IMR-90 (cell line): Measurements from ENCODE around the gene IER5L. TPM values are rescaled to one million over a fixed set of nuclear protein-coding genes. Genes with fewer than 3 reads are reported as not detected.
"Not testable (repeated sequence)": the region's sequence is repeated elsewhere in the genome, so short reads cannot be mapped to it uniquely, and the experiment has no call there.

ENCODE experiments used
- ATAC-seq: fragments of 200-7000 bp; cut with Tn5 transposase; 2 replicates; pipeline ENCODE4 v1.9.1; 2020; ENCODE audit warnings: low read depth, mild to moderate bottlenecking, moderate library complexity
- BruUV-seq: library from RNA; stranded (reverse); fragments of 400-500 nt; replicated peaks from 2 replicates; lab custom pipeline; 2021; lab: Mats Ljungman, UMichigan
- CTCF ChIA-PET: fragments of 300-600 bp; formaldehyde crosslinking; extraction: SDS; loops from one replicate; lab custom pipeline; 2021; ENCODE audit warnings: antibody characterized with exemption; lab: Yijun Ruan, JAX
- POLR2A ChIA-PET: fragments of 300-600 bp; sonication (Branson Sonifier 250); formaldehyde crosslinking; loops from one replicate; lab custom pipeline; 2022; ENCODE audit warnings: antibody characterized with exemption; ENCODE audit not compliant: unreplicated experiment; lab: Charles Lee
- DNase-seq: peaks from one replicate; pipeline ENCODE4 v3.0.0; 2013
- H2AFZ ChIP-seq: replicated peaks from 2 replicates; pipeline ENCODE3; 2013; ENCODE audit warnings: low read length, mild to moderate bottlenecking; ENCODE audit not compliant: poor library complexity
- H2AK5ac ChIP-seq: 2 replicates; pipeline ENCODE4 v1.6.1; 2013; ENCODE audit warnings: low read depth, low read length, inconsistent platforms
- H2AK9ac ChIP-seq: replicated peaks from 2 replicates; pipeline ENCODE3; 2013; ENCODE audit warnings: mild to moderate bottlenecking, low read depth, low read length, moderate library complexity; ENCODE audit not compliant: poor library complexity
- H2BK120ac ChIP-seq: 2 replicates; pipeline ENCODE4 v1.6.1; 2013; ENCODE audit warnings: low read depth, low read length, inconsistent platforms
- H2BK15ac ChIP-seq: 3 replicates; pipeline ENCODE4 v1.6.1; 2013; ENCODE audit warnings: low read depth, low read length, inconsistent platforms
- H2BK20ac ChIP-seq: 2 replicates; pipeline ENCODE4 v1.6.1; 2013; ENCODE audit warnings: low read depth, mild to moderate bottlenecking, inconsistent platforms, low read length, moderate library complexity
- H2BK5ac ChIP-seq: 2 replicates; pipeline ENCODE4 v1.6.1; 2013; ENCODE audit warnings: mild to moderate bottlenecking, low read depth, low read length, inconsistent platforms; ENCODE audit not compliant: poor library complexity, severe bottlenecking
- H3K14ac ChIP-seq: replicated peaks from 2 replicates; pipeline ENCODE4 v1.6.1; 2013; ENCODE audit warnings: low read depth, low read length, inconsistent platforms
- H3K18ac ChIP-seq: 2 replicates; pipeline ENCODE4 v1.6.1; 2013; ENCODE audit warnings: low read depth, low read length, control low read depth
- H3K23ac ChIP-seq: 2 replicates; pipeline ENCODE4 v1.6.1; 2013; ENCODE audit warnings: low read depth, low read length, inconsistent platforms
- H3K27ac ChIP-seq: 2 replicates; pipeline ENCODE4 v1.5.1; 2013; ENCODE audit warnings: mild to moderate bottlenecking, control low read depth, low read length; ENCODE audit not compliant: insufficient read depth
- H3K27me3 ChIP-seq: 2 replicates; pipeline ENCODE4 v1.6.1; 2013; ENCODE audit warnings: low read length; ENCODE audit not compliant: control insufficient read depth, insufficient read depth
- H3K36me3 ChIP-seq: 2 replicates; pipeline ENCODE4 v1.6.1; 2013; ENCODE audit warnings: low read length, mixed read lengths; ENCODE audit not compliant: control insufficient read depth, insufficient read depth
- H3K4ac ChIP-seq: 2 replicates; pipeline ENCODE4 v1.6.1; 2013; ENCODE audit warnings: low read depth, low read length, inconsistent platforms
- H3K4me1 ChIP-seq: 2 replicates; pipeline ENCODE4 v1.6.1; 2013; ENCODE audit warnings: low read length, mixed read lengths; ENCODE audit not compliant: control insufficient read depth, insufficient read depth
- H3K4me2 ChIP-seq: 2 replicates; pipeline ENCODE4 v1.6.1; 2013; ENCODE audit warnings: low read depth, mild to moderate bottlenecking, control low read depth, low read length, moderate library complexity
- H3K4me3 ChIP-seq: 2 replicates; pipeline ENCODE4 v1.5.1; 2013; ENCODE audit warnings: low read depth, mild to moderate bottlenecking, control low read depth, low read length, moderate library complexity; ENCODE audit not compliant: insufficient read depth
- H3K56ac ChIP-seq: 2 replicates; pipeline ENCODE4 v1.6.1; 2013; ENCODE audit warnings: low read length, inconsistent platforms; ENCODE audit not compliant: insufficient read depth; ENCODE audit errors: extremely low read depth
- H3K79me1 ChIP-seq, 2 experiments: 2 replicates each; pipeline ENCODE4 v1.6.1; 2013; ENCODE audit warnings: low read length in 2 of 2, inconsistent platforms in 1 of 2, low read depth in 1 of 2
- H3K9ac ChIP-seq: 2 replicates; pipeline ENCODE4 v1.6.1; 2013; ENCODE audit warnings: low read depth, low read length, control low read depth
- H3K9me1 ChIP-seq: 2 replicates; pipeline ENCODE4 v1.6.1; 2013; ENCODE audit warnings: low read length, inconsistent platforms; ENCODE audit not compliant: insufficient read depth
- H3K9me3 ChIP-seq: 2 replicates; pipeline ENCODE4 v1.6.1; 2013; ENCODE audit warnings: low read length; ENCODE audit not compliant: control insufficient read depth, insufficient read depth
- H4K20me1 ChIP-seq: 2 replicates; pipeline ENCODE4 v1.6.1; 2013; ENCODE audit warnings: low read length, inconsistent platforms; ENCODE audit not compliant: insufficient read depth
- H4K5ac ChIP-seq: 2 replicates; pipeline ENCODE4 v1.6.1; 2013; ENCODE audit warnings: mild to moderate bottlenecking, low read depth, low read length, control low read depth
- H4K8ac ChIP-seq, 2 experiments: 2 replicates each; pipeline ENCODE4 v1.6.1; 2013; ENCODE audit warnings: low read depth in 2 of 2, low read length in 2 of 2, control low read depth in 1 of 2, inconsistent platforms in 1 of 2
- H4K91ac ChIP-seq: 2 replicates; pipeline ENCODE4 v1.6.1; 2013; ENCODE audit warnings: low read depth, low read length, inconsistent platforms; ENCODE audit not compliant: insufficient read depth
- CEBPB ChIP-seq: IDR thresholded peaks from 2 replicates; pipeline ENCODE4 v1.6.1; 2012; ENCODE audit warnings: low read depth, low read length, improper control_type of control experiment
- MAZ ChIP-seq: IDR thresholded peaks from 2 replicates; pipeline ENCODE4 v1.6.1; 2012; ENCODE audit warnings: low read depth, mild to moderate bottlenecking, low read length, improper control_type of control experiment, moderate library complexity, borderline replicate concordance
- MXI1 ChIP-seq: IDR thresholded peaks from 2 replicates; pipeline ENCODE4 v1.6.1; 2012; ENCODE audit warnings: low read depth, mild to moderate bottlenecking, low read length, moderate library complexity, borderline replicate concordance
- WGBS, 2 experiments: methylation state at CpG; one replicate each; pipeline versions ENCODE4 v1.1.5 to v1.1.7; 2013; ENCODE audit warnings: missing lambda C conversion rate in 2 of 2; ENCODE audit not compliant: insufficient read length in 1 of 2; ENCODE audit errors: extremely low coverage in 2 of 2; 5-methylcytosine and 5-hydroxymethylcytosine counted together
- dilution Hi-C: fragments of 300-500 bp; cut with HindIII; formaldehyde crosslinking; loops from one replicate; pipeline ENCODE4 v1.14.3; 2018; ENCODE audit warnings: low sequenced_read_pairs; ENCODE audit not compliant: unreplicated experiment
- in situ Hi-C: fragments of 300-500 bp; cut with MboI; formaldehyde crosslinking; loops from 3 replicates; pipeline ENCODE4 v1.14.3; 2019; ENCODE audit warnings: low sequenced_read_pairs, inconsistent platforms, mixed read lengths
- intact Hi-C: fragments of 100-400 bp; cut with micrococcal nuclease; formaldehyde crosslinking; loops from 2 replicates; pipeline ENCODE4 v1.10.0; 2022
- polyA plus RNA-seq, 3 experiments: library from polyadenylated mRNA; depleted of rRNA; stranded (reverse); fragments of >200 nt; gene quantifications; 2 replicates each; pipeline ENCODE4 v1.2.3, GENCODE V29; 2012; ENCODE audit warnings: low replicate concordance in 1 of 3
- total RNA-seq: library from RNA; depleted of rRNA; stranded (reverse); fragments of >200 nt; gene quantifications from 2 replicates; pipeline ENCODE4 v1.2.3, GENCODE V29; 2012

The IER5L gene
- total and polyA plus RNA-seq, 2 of the 4 experiments (the other 2 are of a cell fraction): 12.5 to 13.4 TPM

DNA sequence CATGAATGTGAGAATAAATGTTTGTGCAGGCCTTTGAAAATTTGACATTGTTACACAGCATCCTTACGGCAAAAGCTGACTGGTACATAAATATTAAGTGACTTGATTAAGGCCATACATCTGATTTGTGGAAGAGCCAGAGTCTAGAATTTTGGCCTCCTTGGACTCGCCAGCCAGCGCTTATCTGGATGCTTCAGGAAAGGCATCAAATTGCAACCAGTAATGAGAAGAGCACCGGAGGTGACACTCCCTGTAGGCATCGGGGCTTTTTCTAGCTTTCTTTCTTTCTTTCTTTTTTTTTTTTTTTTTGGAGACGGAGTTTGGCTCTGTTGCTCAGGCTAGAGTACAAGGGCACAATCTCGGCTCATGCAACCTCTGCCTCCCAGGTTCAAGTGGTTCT, 13.2 kb upstream of the IER5L start:
- dilution Hi-C loops: no loop called here
- Histone ChIP-seq H2BK5ac (no peak overlapping the region), H2AFZ (no peak overlapping the region), H2AK5ac (no peak overlapping the region), H3K27ac (no peak overlapping the region), H4K8ac (no peak overlapping the region), H3K9me3 (peaks cover 14% of the 10 kb centered on the region), H3K9ac (no peak overlapping the region), H3K4me2 (no peak overlapping the region), H4K5ac (no peak overlapping the region), H3K36me3 (no peaks in the 10 kb centered on the region), H2BK120ac (no peak overlapping the region), H2BK15ac (no peak overlapping the region), H3K18ac (no peak overlapping the region), H3K4ac (no peak overlapping the region), H2BK20ac (no peak overlapping the region), H3K4me1 (no peaks in the 10 kb centered on the region), H3K14ac (no peak overlapping the region), H3K9me1 (no peaks in the 10 kb centered on the region), H4K20me1 (no peaks in the 10 kb centered on the region), H3K23ac (no peak overlapping the region), H3K79me1 (no peaks in the 10 kb centered on the region), H3K4me3 (no peak overlapping the region), H4K91ac (no peak overlapping the region), H2AK9ac (no peak overlapping the region), H3K56ac (no peak overlapping the region), H3K27me3 (peaks cover 12% of the 10 kb centered on the region)
- POLR2A ChIA-PET: interaction anchor here (1.0 kb wide), 1 partner anchor 13 kb away, joined by 4 read pairs; the partner anchor contains the start of gene IER5L
- BruUV-seq: no TSS peak
- TF ChIP-seq CEBPB: no peak
- TF ChIP-seq MXI1: no peak
- TF ChIP-seq MAZ: no peak
- ATAC-seq (no peak), DNase-seq (no peak)
- WGBS, 2 experiments: 83% methylated on average over 1 of the region's 7 CpGs; no CpG with 5 or more reads in 1 of the 2 experiments
- CTCF ChIA-PET: interaction anchor here (0.6 kb wide), 1 partner anchor 23 kb away, joined by 3 read pairs; no protein-coding TSS in a partner anchor
- intact Hi-C loops: no loop called here
- in situ Hi-C loops: no loop called here

DNA sequence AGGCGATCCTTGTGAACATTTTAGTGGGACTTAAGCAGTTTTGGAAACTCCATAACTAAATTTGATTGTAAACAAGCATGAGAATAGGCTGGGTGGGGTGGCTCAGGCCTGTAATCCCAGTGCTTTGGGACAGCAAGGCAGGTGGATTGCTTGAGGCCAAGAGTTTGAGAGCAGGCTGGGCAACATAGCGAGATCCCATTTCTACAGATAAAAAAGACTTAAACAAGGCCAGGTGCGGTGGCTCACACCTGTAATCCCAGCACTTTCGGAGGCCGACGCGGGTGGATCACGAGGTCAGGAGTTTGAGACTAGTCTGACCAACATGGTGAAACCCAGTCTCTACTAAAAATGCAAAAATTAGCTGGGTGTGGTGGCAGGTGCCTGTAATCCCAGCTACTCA, 11.9 kb upstream of the IER5L start:
- H2AFZ ChIP-seq, H3K56ac ChIP-seq, H4K91ac ChIP-seq, H2AK9ac ChIP-seq, H3K9ac ChIP-seq, H3K79me1 ChIP-seq, H3K4ac ChIP-seq, CTCF ChIA-PET, in situ Hi-C loops, H2BK20ac ChIP-seq, H3K27ac ChIP-seq, H4K5ac ChIP-seq, H2BK5ac ChIP-seq, H3K36me3 ChIP-seq, H2AK5ac ChIP-seq, H3K4me1 ChIP-seq, H3K14ac ChIP-seq, POLR2A ChIA-PET, H3K4me3 ChIP-seq, H4K8ac ChIP-seq, DNase-seq, ATAC-seq, H4K20me1 ChIP-seq, intact Hi-C loops, H3K4me2 ChIP-seq, H3K9me1 ChIP-seq, dilution Hi-C loops, BruUV-seq, H2BK15ac ChIP-seq, H2BK120ac ChIP-seq, H3K18ac ChIP-seq, H3K23ac ChIP-seq: not testable (repeated sequence)
- WGBS, 2 experiments: 88% methylated on average over 6 of the region's 8 CpGs; no CpG with 5 or more reads in 1 of the 2 experiments
- Histone ChIP-seq H3K27me3 (peaks cover 12% of the 10 kb centered on the region), H3K9me3 (peaks cover 14% of the 10 kb centered on the region)
